ENCODE measurements around the gene FGD4. TPM values are rescaled to one million over a fixed set of nuclear protein-coding genes. Genes with fewer than 3 reads are reported as not detected.

FGD4 gene
- total RNA-seq, 2 experiments from 2014 or later = 0.91 to 1.4 TPM

GRCh38 chr12:32476446-32476845 lies 77.1 kb downstream of the FGD4 start:
- no peaks in the 10 kb centered on the region for H3K4me1 Mint-ChIP-seq
- DNase-seq (no peak), ATAC-seq (ENCODE audit: low read depth) (no peak)
- H3K27ac Mint-ChIP-seq = no peak overlapping the region
- H3K9me3 Mint-ChIP-seq = no peaks in the 10 kb centered on the region
- POLR2A ChIA-PET = no interaction called here
- H3K27me3 Mint-ChIP-seq = peaks cover 6% of the 10 kb centered on the region
- H3K36me3 Mint-ChIP-seq = no peaks in the 10 kb centered on the region
- no peak overlapping the region for H3K4me3 Mint-ChIP-seq

DNA sequence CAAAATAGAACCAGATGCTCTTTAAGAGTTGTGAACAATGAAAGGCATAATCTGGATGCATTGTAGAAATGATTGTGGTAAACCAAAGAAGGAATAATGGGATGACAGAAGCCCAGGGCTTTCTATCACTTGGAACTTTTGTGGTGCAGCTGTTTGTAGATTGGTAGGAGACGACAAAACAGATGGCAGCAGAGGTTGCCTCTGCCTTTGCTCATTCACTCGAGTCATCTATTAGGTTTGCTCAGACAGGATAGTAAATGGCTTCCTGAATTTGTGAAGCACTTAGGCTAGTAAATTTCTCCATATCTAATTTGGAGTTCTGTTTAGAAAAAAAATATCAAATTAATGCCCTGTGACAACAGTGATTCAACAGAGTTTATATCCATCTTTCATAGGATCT lies 78.4 kb downstream of the FGD4 start:
- POLR2A ChIA-PET = no interaction called here
- no peaks in the 10 kb centered on the region for H3K36me3 Mint-ChIP-seq
- ATAC-seq (ENCODE audit: low read depth) (no peak), DNase-seq (no peak)
- H3K27me3 Mint-ChIP-seq = peaks cover 10% of the 10 kb centered on the region
- H3K9me3 Mint-ChIP-seq = no peaks in the 10 kb centered on the region
- H3K4me3 Mint-ChIP-seq = no peak overlapping the region
- peaks cover 4% of the 10 kb centered on the region for H3K4me1 Mint-ChIP-seq
- H3K27ac Mint-ChIP-seq = no peak overlapping the region

DNA sequence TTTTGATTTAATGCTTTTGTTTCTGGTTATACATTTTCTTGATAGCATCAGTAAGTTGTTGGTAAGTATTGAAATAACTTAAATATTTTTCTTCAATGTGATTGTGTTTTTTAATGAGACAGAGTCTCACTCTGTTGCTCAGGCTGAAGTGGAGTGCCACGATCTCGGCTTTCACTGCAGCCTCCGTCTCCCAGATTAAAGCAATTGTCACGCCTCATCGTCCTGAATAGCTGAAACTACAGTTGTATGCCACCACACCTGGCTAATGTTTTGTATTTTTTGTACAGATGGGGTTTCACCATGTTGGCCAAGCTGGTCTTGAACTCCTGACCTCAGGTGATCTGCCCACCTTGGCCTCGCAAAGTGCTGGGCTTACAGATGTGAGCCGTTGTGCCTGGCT lies 78.8 kb downstream of the FGD4 start:
- peaks cover 4% of the 10 kb centered on the region for H3K4me1 Mint-ChIP-seq
- POLR2A ChIA-PET = no interaction called here

GRCh38 chr12:32478858-32479725 lies 79.7 kb downstream of the FGD4 start:
- no peak for DNase-seq
- Mint-ChIP-seq H3K36me3 (no peaks in the 10 kb centered on the region), H3K27ac (no peak overlapping the region), H3K4me1 (peaks cover 4% of the 10 kb centered on the region), H3K4me3 (no peak overlapping the region), H3K9me3 (no peaks in the 10 kb centered on the region), H3K27me3 (peaks cover 10% of the 10 kb centered on the region)
- POLR2A ChIA-PET = no interaction called here
- ATAC-seq (ENCODE audit: low read depth) = no peak

More for the DNA sequence above, 78.8 kb downstream of the FGD4 start:
- Mint-ChIP-seq H3K27me3 (peaks cover 10% of the 10 kb centered on the region), H3K36me3 (no peaks in the 10 kb centered on the region), H3K9me3 (no peaks in the 10 kb centered on the region), H3K27ac (no peak overlapping the region), H3K4me3 (no peak overlapping the region)
- ATAC-seq (ENCODE audit: low read depth) = no peak
- no peak for DNase-seq

GRCh38 chr12:32482226-32482625 lies 82.9 kb downstream of the FGD4 start:
- POLR2A ChIA-PET = no interaction called here
- peaks cover 9% of the 10 kb centered on the region for H3K27me3 Mint-ChIP-seq
- no peak overlapping the region for H3K4me3 Mint-ChIP-seq
- no peaks in the 10 kb centered on the region for H3K9me3 Mint-ChIP-seq
- ATAC-seq (ENCODE audit: low read depth) (no peak), DNase-seq (no peak)
- peaks cover 4% of the 10 kb centered on the region for H3K4me1 Mint-ChIP-seq
- no peak overlapping the region for H3K27ac Mint-ChIP-seq
- no peaks in the 10 kb centered on the region for H3K36me3 Mint-ChIP-seq

DNA sequence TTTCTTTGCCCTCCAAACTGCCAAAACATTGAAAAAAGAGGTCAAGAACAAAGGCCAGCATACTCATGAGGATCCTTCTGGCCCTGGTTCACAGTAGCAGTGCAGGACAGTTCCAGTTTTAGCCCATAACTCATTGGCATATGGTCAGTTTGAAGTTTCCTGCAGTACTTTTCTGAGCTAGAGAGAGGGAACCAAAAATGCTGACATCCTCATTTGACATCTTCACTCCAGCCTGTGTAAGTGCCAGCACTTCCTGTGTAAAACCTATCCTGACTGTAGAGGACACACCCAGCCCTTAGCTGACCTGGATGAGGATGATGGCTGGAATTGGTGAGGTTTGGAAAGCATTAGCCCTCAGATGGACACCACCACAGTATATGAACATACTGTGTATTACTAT lies 84.1 kb downstream of the FGD4 start:
- peaks cover 4% of the 10 kb centered on the region for H3K4me1 Mint-ChIP-seq
- H3K36me3 Mint-ChIP-seq = no peaks in the 10 kb centered on the region
- POLR2A ChIA-PET = no interaction called here
- ATAC-seq (ENCODE audit: low read depth) (peak; percentile 22), DNase-seq (no peak)
- H3K27ac Mint-ChIP-seq = no peak overlapping the region
- H3K9me3 Mint-ChIP-seq = no peaks in the 10 kb centered on the region
- no peak overlapping the region for H3K4me3 Mint-ChIP-seq
- peaks cover 4% of the 10 kb centered on the region for H3K27me3 Mint-ChIP-seq

DNA sequence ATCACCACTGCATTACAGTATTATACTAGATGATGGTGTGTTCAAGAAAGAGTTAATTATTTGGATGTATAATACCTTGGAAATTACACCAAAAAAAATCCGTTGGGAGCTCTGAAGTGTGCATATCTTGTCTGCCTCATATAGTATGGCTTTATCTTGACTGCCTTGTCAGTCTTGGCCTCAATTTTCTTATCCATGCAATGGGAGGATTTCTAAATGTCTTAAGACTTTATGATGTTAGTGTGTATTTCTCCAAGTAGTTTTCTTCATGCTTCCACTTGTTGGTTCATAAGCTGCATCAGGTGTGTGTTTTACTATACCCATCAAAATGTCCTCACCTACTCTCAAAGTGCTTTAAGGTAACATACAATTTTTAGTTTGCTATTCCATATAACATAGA lies 84.6 kb downstream of the FGD4 start:
- no peaks in the 10 kb centered on the region for H3K36me3 Mint-ChIP-seq
- POLR2A ChIA-PET = no interaction called here

DNA sequence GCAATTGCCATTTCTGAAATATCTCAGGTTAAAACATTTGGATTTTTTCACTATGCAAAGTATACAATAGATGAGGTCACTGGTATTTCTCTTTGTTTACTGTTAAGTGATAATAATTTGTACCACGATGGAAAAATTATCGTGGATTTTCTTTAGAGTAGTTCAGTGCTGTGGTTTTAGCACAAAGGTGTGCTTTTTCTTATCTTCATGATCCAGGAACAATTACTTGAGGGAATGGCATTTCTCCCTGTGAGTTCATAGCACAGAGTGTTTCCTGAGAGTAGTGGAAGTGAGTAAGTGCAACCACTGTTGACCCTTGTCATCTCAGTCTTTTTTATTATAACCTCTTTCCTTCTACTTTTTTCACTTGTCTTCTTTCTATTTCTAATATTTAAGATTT lies 86.8 kb downstream of the FGD4 start:
- H3K27me3 Mint-ChIP-seq = peaks cover 4% of the 10 kb centered on the region
- POLR2A ChIA-PET = no interaction called here
- H3K4me1 Mint-ChIP-seq = peaks cover 4% of the 10 kb centered on the region
- no peak overlapping the region for H3K27ac Mint-ChIP-seq
- DNase-seq = no peak
- H3K36me3 Mint-ChIP-seq = no peaks in the 10 kb centered on the region
- ATAC-seq (ENCODE audit: low read depth) = no peak
- H3K9me3 Mint-ChIP-seq = no peaks in the 10 kb centered on the region
- no peak overlapping the region for H3K4me3 Mint-ChIP-seq

More for the DNA sequence above, 84.6 kb downstream of the FGD4 start:
- no peak for ATAC-seq (ENCODE audit: low read depth)
- no peak overlapping the region for H3K4me3 Mint-ChIP-seq
- no peaks in the 10 kb centered on the region for H3K9me3 Mint-ChIP-seq
- peaks cover 4% of the 10 kb centered on the region for H3K4me1 Mint-ChIP-seq
- DNase-seq = no peak
- H3K27me3 Mint-ChIP-seq = peaks cover 4% of the 10 kb centered on the region
- no peak overlapping the region for H3K27ac Mint-ChIP-seq

DNA sequence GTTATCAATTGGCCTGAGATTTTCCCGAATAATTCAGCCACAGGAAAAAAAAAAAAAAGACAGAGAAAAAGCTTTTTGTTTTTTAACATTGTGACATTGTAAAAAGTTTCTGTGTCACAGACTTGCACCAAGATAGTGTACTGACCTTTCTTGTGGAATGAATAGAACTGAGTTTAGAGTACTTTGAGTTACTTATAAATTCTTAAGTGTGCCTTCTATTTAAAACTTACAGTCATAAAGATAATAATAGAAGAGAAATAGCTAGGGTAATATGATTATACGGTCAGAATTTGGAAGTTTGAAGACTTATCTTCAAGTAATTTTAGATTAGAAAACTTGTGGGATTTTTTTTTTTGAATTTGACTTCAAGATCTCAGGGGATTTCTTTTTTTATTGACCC lies 88.8 kb downstream of the FGD4 start:
- no peak for DNase-seq
- no peaks in the 10 kb centered on the region for H3K9me3 Mint-ChIP-seq
- H3K27ac Mint-ChIP-seq = no peak overlapping the region
- H3K4me3 Mint-ChIP-seq = no peak overlapping the region
- ATAC-seq (ENCODE audit: low read depth) = no peak
- H3K4me1 Mint-ChIP-seq = no peaks in the 10 kb centered on the region
- H3K36me3 Mint-ChIP-seq = no peaks in the 10 kb centered on the region
- POLR2A ChIA-PET = no interaction called here
- peaks cover 2% of the 10 kb centered on the region for H3K27me3 Mint-ChIP-seq

DNA sequence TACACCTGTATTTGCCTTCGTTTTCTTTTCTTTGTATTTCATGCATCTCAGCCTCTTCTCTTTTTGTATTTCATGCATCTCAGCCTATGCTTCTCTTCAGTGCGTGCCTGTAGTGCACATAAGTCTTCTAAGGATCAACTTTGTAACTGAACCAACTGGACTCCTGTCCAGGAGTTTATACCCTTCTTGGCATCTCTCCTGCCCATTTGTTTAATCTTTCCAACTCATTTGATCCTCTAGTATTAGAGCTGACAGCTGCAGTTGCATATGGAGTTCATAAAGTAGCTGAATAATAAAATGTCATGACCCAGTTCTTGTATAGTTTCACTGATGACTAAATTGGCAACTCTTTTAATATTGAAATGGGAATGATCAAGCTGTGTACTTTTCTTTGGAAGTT lies 89.7 kb downstream of the FGD4 start:
- H3K36me3 Mint-ChIP-seq = no peaks in the 10 kb centered on the region
- no peaks in the 10 kb centered on the region for H3K4me1 Mint-ChIP-seq
- POLR2A ChIA-PET = no interaction called here
- H3K27me3 Mint-ChIP-seq = peaks cover 2% of the 10 kb centered on the region
- no peak overlapping the region for H3K27ac Mint-ChIP-seq
- no peaks in the 10 kb centered on the region for H3K9me3 Mint-ChIP-seq
- DNase-seq = no peak
- no peak overlapping the region for H3K4me3 Mint-ChIP-seq
- ATAC-seq (ENCODE audit: low read depth) = no peak

DNA sequence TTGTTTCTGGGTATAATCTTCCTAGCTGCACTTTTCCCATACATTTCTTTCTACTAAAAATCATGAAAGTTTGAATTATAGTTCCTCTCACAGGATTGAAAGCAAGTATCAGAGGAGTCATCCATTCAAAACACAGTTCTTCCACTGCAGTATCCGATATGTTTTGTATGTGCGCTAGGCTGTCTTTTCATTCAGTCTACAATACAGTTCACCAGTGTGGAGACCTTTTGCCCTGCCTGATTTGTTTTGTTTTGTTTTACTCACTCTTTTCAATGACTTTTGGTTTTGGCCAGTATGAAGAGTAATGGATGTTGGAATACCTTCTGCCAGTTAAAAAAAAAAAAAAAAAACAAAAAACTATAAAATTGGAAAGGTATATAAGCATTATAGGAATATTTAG lies 91.4 kb downstream of the FGD4 start:
- Mint-ChIP-seq H3K36me3 (no peaks in the 10 kb centered on the region), H3K27me3 (peaks cover 2% of the 10 kb centered on the region), H3K27ac (no peak overlapping the region), H3K4me1 (no peaks in the 10 kb centered on the region), H3K4me3 (no peak overlapping the region), H3K9me3 (no peaks in the 10 kb centered on the region)
- POLR2A ChIA-PET = no interaction called here
- ATAC-seq (ENCODE audit: low read depth) (no peak), DNase-seq (no peak)

DNA sequence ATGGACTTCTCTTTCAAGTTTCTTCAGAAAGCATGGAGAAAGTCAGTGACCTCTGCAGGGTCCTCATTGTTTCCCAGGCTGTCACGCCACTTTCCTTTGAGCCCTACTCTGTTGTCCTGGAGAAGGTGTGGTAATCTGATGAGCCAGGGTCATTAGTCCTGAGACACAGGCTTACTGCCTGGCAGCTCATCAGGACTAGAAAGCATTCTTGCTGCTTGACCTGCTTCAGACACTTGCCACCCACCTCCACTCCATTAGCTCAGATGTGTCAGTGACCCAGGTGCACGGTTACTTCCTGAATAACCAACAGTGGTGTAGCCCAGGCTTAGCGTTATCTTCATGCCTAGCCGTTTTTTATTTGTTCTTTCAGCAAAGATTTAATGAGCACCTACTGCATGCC lies 93.9 kb downstream of the FGD4 start:
- H3K27ac Mint-ChIP-seq = no peak overlapping the region
- H3K27me3 Mint-ChIP-seq = peaks cover 2% of the 10 kb centered on the region
- DNase-seq (no peak), ATAC-seq (ENCODE audit: low read depth) (no peak)
- peaks cover 5% of the 10 kb centered on the region for H3K4me1 Mint-ChIP-seq
- no peaks in the 10 kb centered on the region for H3K9me3 Mint-ChIP-seq
- no peaks in the 10 kb centered on the region for H3K36me3 Mint-ChIP-seq
- H3K4me3 Mint-ChIP-seq = no peak overlapping the region
- POLR2A ChIA-PET = no interaction called here

DNA sequence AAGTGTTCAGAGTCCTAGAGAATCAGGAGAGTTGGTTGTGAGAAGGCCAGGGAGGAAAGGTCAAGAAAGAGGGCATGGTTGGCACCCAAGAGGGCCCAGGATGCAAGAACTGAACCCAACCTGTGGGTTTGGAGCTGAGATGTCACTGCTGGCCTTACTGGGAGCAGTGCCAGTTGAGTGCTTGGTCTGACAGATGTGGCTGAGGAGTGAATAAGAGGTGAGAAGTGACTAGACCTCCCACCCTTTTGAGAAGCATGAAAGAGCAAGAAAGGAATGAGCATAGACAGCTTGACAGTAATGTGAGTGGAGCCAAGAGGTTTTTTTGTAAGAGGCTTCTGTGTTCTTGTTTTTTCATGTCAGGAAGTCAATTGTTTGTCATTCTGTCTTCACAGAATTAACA lies 95.3 kb downstream of the FGD4 start:
- POLR2A ChIA-PET = no interaction called here
- H3K9me3 Mint-ChIP-seq = no peaks in the 10 kb centered on the region
- no peak overlapping the region for H3K4me3 Mint-ChIP-seq
- H3K27ac Mint-ChIP-seq = no peak overlapping the region
- no peaks in the 10 kb centered on the region for H3K36me3 Mint-ChIP-seq
- H3K27me3 Mint-ChIP-seq = peaks cover 2% of the 10 kb centered on the region
- ATAC-seq (ENCODE audit: low read depth) (no peak), DNase-seq (no peak)
- H3K4me1 Mint-ChIP-seq = peaks cover 5% of the 10 kb centered on the region

- Mint-ChIP-seq H3K27ac (no peak overlapping the region), H3K36me3 (no peaks in the 10 kb centered on the region), H3K4me1 (peaks cover 5% of the 10 kb centered on the region), H3K4me3 (no peak overlapping the region), H3K9me3 (no peaks in the 10 kb centered on the region), H3K27me3 (peaks cover 4% of the 10 kb centered on the region)
- DNase-seq (no peak), ATAC-seq (ENCODE audit: low read depth) (no peak)
- POLR2A ChIA-PET = no interaction called here
These were observed 97.6 kb downstream of the FGD4 start for GRCh38 chr12:32496946-32497345.
